Neural progenitor cell (in vitro differentiated cells): ENCODE measurements around the gene SBSN. TPM values are rescaled to one million over a fixed set of nuclear protein-coding genes. Genes with fewer than 3 reads are reported as not detected.

Experiments
- DNase-seq: peaks from one replicate; pipeline ENCODE4 v3.0.0-alpha.2; 2016; ENCODE audit warnings: low spot score
- H2AFZ ChIP-seq: fragments of 200-600 bp; sonication (generic); replicated peaks from 2 replicates; pipeline ENCODE4 v1.6.1; 2016; ENCODE audit warnings: antibody characterized with exemption
- H3F3A ChIP-seq: fragments of 200-600 bp; sonication (generic); 2 replicates; pipeline ENCODE4 v1.6.1; 2016; ENCODE audit warnings: antibody characterized with exemption, low read depth
- H3K27ac ChIP-seq: fragments of 200-600 bp; sonication (generic); 2 replicates; pipeline ENCODE4 v1.5.1; 2016; ENCODE audit warnings: mild to moderate bottlenecking
- H3K27me3 ChIP-seq: fragments of 200-600 bp; sonication (generic); 2 replicates; pipeline ENCODE4 v1.6.1; 2016; ENCODE audit warnings: mild to moderate bottlenecking, moderate library complexity
- H3K36me3 ChIP-seq: fragments of 200-600 bp; sonication (generic); 2 replicates; pipeline ENCODE4 v1.5.1; 2016
- H3K4me1 ChIP-seq: fragments of 200-600 bp; sonication (generic); 2 replicates; pipeline ENCODE4 v1.6.1; 2016; ENCODE audit warnings: mixed run types
- H3K4me2 ChIP-seq: fragments of 200-600 bp; sonication (generic); 2 replicates; pipeline ENCODE4 v1.6.1; 2016
- H3K4me3 ChIP-seq: fragments of 200-600 bp; sonication (generic); 2 replicates; pipeline ENCODE4 v1.5.1; 2016
- H3K79me2 ChIP-seq: fragments of 200-600 bp; sonication (generic); 2 replicates; pipeline ENCODE4 v1.6.1; 2016; ENCODE audit warnings: low read depth
- H3K9ac ChIP-seq: fragments of 200-600 bp; sonication (generic); 2 replicates; pipeline ENCODE4 v1.6.1; 2016
- H3K9me3 ChIP-seq: fragments of 200-600 bp; sonication (generic); 2 replicates; pipeline ENCODE4 v1.5.1; 2016; ENCODE audit warnings: low read depth
- H4K20me1 ChIP-seq: fragments of 200-600 bp; sonication (generic); 2 replicates; pipeline ENCODE4 v1.6.1; 2016; ENCODE audit warnings: low read depth
- H3K27ac Mint-ChIP-seq: 3 replicates; pipeline ENCODE4 v1.8.0; 2021; ENCODE audit warnings: mixed read lengths
- H3K27me3 Mint-ChIP-seq: 2 replicates; pipeline ENCODE4 v1.8.0; 2022; ENCODE audit warnings: low read depth, mild to moderate bottlenecking, inconsistent platforms, moderate library complexity, mixed read lengths; ENCODE audit not compliant: insufficient read depth
- H3K36me3 Mint-ChIP-seq: 3 replicates; pipeline ENCODE4 v1.8.0; 2021; ENCODE audit warnings: mixed read lengths
- H3K4me1 Mint-ChIP-seq: 3 replicates; pipeline ENCODE4 v1.8.0; 2021; ENCODE audit warnings: mixed read lengths
- H3K4me3 Mint-ChIP-seq: 3 replicates; pipeline ENCODE4 v1.8.0; 2021; ENCODE audit warnings: mild to moderate bottlenecking, moderate library complexity, mixed read lengths
- H3K9me3 Mint-ChIP-seq: 3 replicates; pipeline ENCODE4 v1.8.0; 2020; ENCODE audit warnings: mixed read lengths
- EZH2 ChIP-seq: fragments of 200-600 bp; sonication (generic); IDR thresholded peaks from 2 replicates; pipeline ENCODE4 v1.6.1; 2017; ENCODE audit warnings: antibody characterized with exemption, mild to moderate bottlenecking, moderate library complexity
- EZH2phosphoT487 ChIP-seq: fragments of 200-600 bp; sonication (generic); IDR thresholded peaks from 2 replicates; pipeline ENCODE4 v1.6.1; 2017; ENCODE audit warnings: antibody characterized with exemption
- total RNA-seq: library from RNA; depleted of rRNA; stranded (reverse); fragments of >200 nt; gene quantifications from 2 replicates; pipeline ENCODE4 v1.2.3, GENCODE V29; 2015; ENCODE audit warnings: low replicate concordance
- TF ChIP-seq, protein P1 (sequence below): fragments of 200-600 bp; sonication (generic); IDR thresholded peaks from 2 replicates; pipeline ENCODE4 v1.5.1; 2017; ENCODE audit warnings: antibody characterized with exemption, mild to moderate bottlenecking

Gene SBSN
- total RNA-seq, 1 donor from 2014 or later, result not detected

DNA sequence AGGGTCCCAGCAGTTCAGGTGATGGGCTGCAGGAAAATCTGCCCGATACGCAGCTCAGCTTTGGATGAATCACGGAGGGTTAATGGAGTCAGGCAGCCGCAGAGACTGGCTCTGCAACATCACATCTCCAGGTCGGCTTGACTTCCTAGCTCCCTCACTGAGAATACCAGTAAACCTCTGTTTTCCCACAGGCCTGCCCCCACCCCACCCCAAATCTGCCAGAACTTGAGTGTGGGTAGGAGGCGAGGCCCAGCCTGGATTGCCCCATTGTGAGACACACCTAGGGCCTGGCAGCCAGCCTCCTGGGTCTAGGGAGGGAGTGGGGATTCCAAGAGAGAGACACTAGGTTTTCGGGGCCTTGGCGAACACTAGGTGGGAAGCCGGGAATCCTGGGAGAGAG is 34.1 kb downstream of the SBSN start:
- H3K4me1 ChIP-seq, result no peaks in the 10 kb centered on the region
- Mint-ChIP-seq H3K36me3 (no peaks in the 10 kb centered on the region), H3K27me3 (peaks cover 9% of the 10 kb centered on the region), H3K27ac (no peak overlapping the region), H3K4me3 (no peak overlapping the region), H3K4me1 (no peaks in the 10 kb centered on the region), H3K9me3 (no peaks in the 10 kb centered on the region)
- no peak overlapping the region for H3K27ac ChIP-seq
- DNase-seq, result no peak
- H3K27me3 ChIP-seq, result peaks cover 4% of the 10 kb centered on the region
- no peaks in the 10 kb centered on the region for H3K36me3 ChIP-seq
- H3K9me3 ChIP-seq, result no peaks in the 10 kb centered on the region
- H3F3A ChIP-seq, result no peaks in the 10 kb centered on the region
- H2AFZ ChIP-seq, result no peak overlapping the region
- no peak overlapping the region for H3K4me3 ChIP-seq
- TF ChIP-seq, protein P1, sequence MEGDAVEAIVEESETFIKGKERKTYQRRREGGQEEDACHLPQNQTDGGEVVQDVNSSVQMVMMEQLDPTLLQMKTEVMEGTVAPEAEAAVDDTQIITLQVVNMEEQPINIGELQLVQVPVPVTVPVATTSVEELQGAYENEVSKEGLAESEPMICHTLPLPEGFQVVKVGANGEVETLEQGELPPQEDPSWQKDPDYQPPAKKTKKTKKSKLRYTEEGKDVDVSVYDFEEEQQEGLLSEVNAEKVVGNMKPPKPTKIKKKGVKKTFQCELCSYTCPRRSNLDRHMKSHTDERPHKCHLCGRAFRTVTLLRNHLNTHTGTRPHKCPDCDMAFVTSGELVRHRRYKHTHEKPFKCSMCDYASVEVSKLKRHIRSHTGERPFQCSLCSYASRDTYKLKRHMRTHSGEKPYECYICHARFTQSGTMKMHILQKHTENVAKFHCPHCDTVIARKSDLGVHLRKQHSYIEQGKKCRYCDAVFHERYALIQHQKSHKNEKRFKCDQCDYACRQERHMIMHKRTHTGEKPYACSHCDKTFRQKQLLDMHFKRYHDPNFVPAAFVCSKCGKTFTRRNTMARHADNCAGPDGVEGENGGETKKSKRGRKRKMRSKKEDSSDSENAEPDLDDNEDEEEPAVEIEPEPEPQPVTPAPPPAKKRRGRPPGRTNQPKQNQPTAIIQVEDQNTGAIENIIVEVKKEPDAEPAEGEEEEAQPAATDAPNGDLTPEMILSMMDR, result no peak
- TF ChIP-seq EZH2 (no peak), EZH2phosphoT487 (no peak)
- no peak overlapping the region for H3K9ac ChIP-seq
- H3K79me2 ChIP-seq, result no peaks in the 10 kb centered on the region
- no peak overlapping the region for H3K4me2 ChIP-seq
- H4K20me1 ChIP-seq, result peaks cover 6% of the 10 kb centered on the region

DNA sequence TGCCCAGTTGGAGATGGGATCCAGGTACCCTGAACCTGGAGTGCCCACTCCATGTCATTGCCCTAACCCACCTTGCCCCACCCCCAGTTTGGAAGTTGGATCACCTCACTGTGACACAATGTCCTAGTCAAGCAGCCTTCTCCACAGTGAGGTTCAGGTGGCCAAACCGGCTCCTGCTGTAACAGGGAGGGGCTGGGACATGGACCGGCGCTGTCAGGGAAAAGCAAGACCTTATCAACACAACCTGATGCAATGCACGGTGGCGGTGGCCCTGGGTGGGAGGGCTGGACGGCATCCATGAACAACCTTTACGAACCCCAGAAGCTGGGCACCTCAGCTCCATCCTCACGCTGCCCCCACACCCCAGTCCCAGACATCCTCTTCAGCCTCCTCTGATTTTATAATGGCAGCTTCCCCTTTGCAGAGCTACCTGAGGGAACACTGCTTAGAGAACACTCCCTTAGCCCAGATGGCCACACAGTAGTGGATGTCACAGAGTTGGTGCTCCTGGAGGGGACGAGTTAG is 36.2 kb downstream of the SBSN start:
- no peaks in the 10 kb centered on the region for H3F3A ChIP-seq
- H3K4me2 ChIP-seq, result no peak overlapping the region
- no peak overlapping the region for H2AFZ ChIP-seq
- H3K4me1 ChIP-seq, result no peaks in the 10 kb centered on the region
- H3K36me3 Mint-ChIP-seq, result no peaks in the 10 kb centered on the region
- TF ChIP-seq EZH2, result no peak
- no peak for TF ChIP-seq EZH2phosphoT487
- TF ChIP-seq, protein P1, result no peak
- no peak overlapping the region for H3K27ac Mint-ChIP-seq
- no peak for DNase-seq
- H3K9ac ChIP-seq, result no peak overlapping the region
- no peak overlapping the region for H3K4me3 ChIP-seq
- no peaks in the 10 kb centered on the region for H3K9me3 Mint-ChIP-seq
- no peaks in the 10 kb centered on the region for H3K79me2 ChIP-seq
- no peaks in the 10 kb centered on the region for H3K9me3 ChIP-seq
- H3K4me1 Mint-ChIP-seq, result no peaks in the 10 kb centered on the region
- H3K4me3 Mint-ChIP-seq, result no peak overlapping the region
- no peaks in the 10 kb centered on the region for H3K36me3 ChIP-seq
- H3K27me3 ChIP-seq, result peaks cover 4% of the 10 kb centered on the region
- peaks cover 3% of the 10 kb centered on the region for H3K27me3 Mint-ChIP-seq
- peaks cover 6% of the 10 kb centered on the region for H4K20me1 ChIP-seq
- H3K27ac ChIP-seq, result no peak overlapping the region

DNA sequence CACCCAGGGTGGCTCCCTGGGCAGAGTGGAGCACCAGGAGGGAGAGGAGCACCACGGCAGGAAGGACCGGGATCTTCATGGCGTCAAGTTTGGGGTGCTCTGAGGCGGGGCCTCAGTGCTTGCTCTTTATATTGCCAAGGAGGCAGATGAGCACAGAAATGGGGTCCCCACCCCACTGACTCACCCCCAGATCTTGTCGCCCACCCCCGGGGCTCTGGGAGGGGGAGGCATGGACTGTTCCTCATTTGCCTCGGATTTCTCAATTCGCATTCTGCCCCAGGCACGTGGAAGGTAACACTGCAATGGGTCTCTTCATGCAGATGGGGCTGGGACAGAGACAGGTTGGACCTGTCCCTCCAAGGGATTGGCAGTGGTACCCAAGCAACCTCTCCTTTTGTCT is 37.7 kb downstream of the SBSN start, which contains the start of gene KRTDAP:
Gene KRTDAP, minus strand, starts transcription at position 101 of the 400 bp plus-strand sequence. Its CDS starts 22 bp downstream, at position 79.
- H3K4me1 ChIP-seq, result no peaks in the 10 kb centered on the region
- H3K4me1 Mint-ChIP-seq, result no peaks in the 10 kb centered on the region
- no peak within 1 kb of the TSS for H3K9ac ChIP-seq
- no peaks in the 10 kb centered on the region for H3K36me3 Mint-ChIP-seq
- no peaks in the 10 kb centered on the region for H3K9me3 ChIP-seq
- no peak for DNase-seq
- no peaks in the 10 kb centered on the region for H3K79me2 ChIP-seq
- H3K4me3 Mint-ChIP-seq, result no peak within 1 kb of the TSS
- H3F3A ChIP-seq, result no peaks in the 10 kb centered on the region
- TF ChIP-seq EZH2 (no peak), EZH2phosphoT487 (no peak)
- TF ChIP-seq, protein P1, result no peak
- no peaks in the 10 kb centered on the region for H4K20me1 ChIP-seq
- H3K36me3 ChIP-seq, result no peaks in the 10 kb centered on the region
- no peak within 1 kb of the TSS for H3K4me3 ChIP-seq
- H3K9me3 Mint-ChIP-seq, result no peaks in the 10 kb centered on the region
- no peak within 1 kb of the TSS for H3K27ac Mint-ChIP-seq
- H3K4me2 ChIP-seq, result no peak within 1 kb of the TSS
- H2AFZ ChIP-seq, result no peak within 1 kb of the TSS
- H3K27me3 ChIP-seq, result peaks cover 4% of the 10 kb centered on the region
- no peak within 1 kb of the TSS for H3K27ac ChIP-seq
- H3K27me3 Mint-ChIP-seq, result peaks cover 5% of the 10 kb centered on the region
